GM06990 (cell line): ENCODE results near the gene DMAC2.
A peak's percentile ranks its signal among the peaks of the same experiment; 100 is the strongest.
"Not testable (repeated sequence)": the region's sequence is repeated elsewhere in the genome, so short reads cannot be mapped to it uniquely, and the experiment has no call there.

Source experiments
- DNase-seq: peaks from one replicate; pipeline ENCODE4 v3.0.0-alpha.2; 2011; ENCODE audit not compliant: insufficient read length; ENCODE audit errors: extremely low read depth
- H3K27me3 ChIP-seq: replicated peaks from 2 replicates; pipeline ENCODE4 v1.6.0; 2011; ENCODE audit warnings: low read length; ENCODE audit not compliant: control insufficient read depth, insufficient read depth
- H3K36me3 ChIP-seq: 2 replicates; pipeline ENCODE4 v1.5.1; 2011; ENCODE audit warnings: low read length; ENCODE audit not compliant: control insufficient read depth, insufficient read depth
- H3K4me3 ChIP-seq: replicated peaks from 2 replicates; pipeline ENCODE4 v1.5.1; 2011; ENCODE audit warnings: low read depth, mild to moderate bottlenecking, control low read depth, low read length
- CTCF ChIP-seq: IDR thresholded peaks from 2 replicates; pipeline ENCODE4 v1.5.1; 2011; ENCODE audit warnings: low read length, control low read depth, mild to moderate bottlenecking, inconsistent platforms; ENCODE audit not compliant: insufficient read depth, poor library complexity, severe bottlenecking

DMAC2 gene

GRCh38 chr19:41439441-41440222, at the start of gene DMAC2:
DMAC2 (minus strand) TSS chr19:41439912; CDS start chr19:41439899, 13 bp downstream.
- peak; percentile 72 for TF ChIP-seq CTCF
- Histone ChIP-seq H3K4me3 (peak within 1 kb of the TSS; percentile 95), H3K27me3 (no peaks in the 10 kb centered on the region), H3K36me3 (peaks cover 2% of the 10 kb centered on the region; the same call in 1 of the 2 replicates)
- DNase-seq = peak; percentile 93

- H3K27me3 ChIP-seq, H3K36me3 ChIP-seq, H3K4me3 ChIP-seq, DNase-seq: not testable (repeated sequence)
Observed at GRCh38 chr19:41486953-41487352, 47.2 kb upstream of the DMAC2 start.

GRCh38 chr19:41484822-41485221, 45.1 kb upstream of the DMAC2 start:
- Histone ChIP-seq H3K27me3 (no peaks in the 10 kb centered on the region; the same call in 1 of the 2 replicates), H3K4me3 (no peak overlapping the region), H3K36me3 (no peaks in the 10 kb centered on the region)
- DNase-seq = no peak
- TF ChIP-seq CTCF = no peak

GRCh38 chr19:41480336-41480735, 40.6 kb upstream of the DMAC2 start:
- TF ChIP-seq CTCF = no peak
- H3K36me3 ChIP-seq = no peaks in the 10 kb centered on the region
- no peak for DNase-seq
- no peak overlapping the region for H3K4me3 ChIP-seq
- no peaks in the 10 kb centered on the region for H3K27me3 ChIP-seq

GRCh38 chr19:41479757-41480191, 40.1 kb upstream of the DMAC2 start:
- no peak for DNase-seq
- H3K27me3 ChIP-seq = no peaks in the 10 kb centered on the region
- TF ChIP-seq CTCF = no peak
- H3K4me3 ChIP-seq = no peak overlapping the region
- H3K36me3 ChIP-seq = no peaks in the 10 kb centered on the region

GRCh38 chr19:41478875-41479756, 39.4 kb upstream of the DMAC2 start:
- Histone ChIP-seq H3K4me3 (no peak overlapping the region), H3K36me3 (no peaks in the 10 kb centered on the region), H3K27me3 (no peaks in the 10 kb centered on the region)
- TF ChIP-seq CTCF = no peak
- DNase-seq = no peak
